ENCODE data around the gene ADAMTS12.

GRCh38 chr5:33737284-33737683, 154.5 kb downstream of the ADAMTS12 start:
- no peak for TF ChIP-seq POLR2AphosphoS5 (IDR thresholded peaks at IDR 0.05; ENCODE audit: low read depth, low read length)
- TF ChIP-seq POLR2A (IDR thresholded peaks at IDR 0.05; ENCODE audit: low read depth, low read length) = no peak
